Measurements from ENCODE around the gene THEMIS2.

DNA sequence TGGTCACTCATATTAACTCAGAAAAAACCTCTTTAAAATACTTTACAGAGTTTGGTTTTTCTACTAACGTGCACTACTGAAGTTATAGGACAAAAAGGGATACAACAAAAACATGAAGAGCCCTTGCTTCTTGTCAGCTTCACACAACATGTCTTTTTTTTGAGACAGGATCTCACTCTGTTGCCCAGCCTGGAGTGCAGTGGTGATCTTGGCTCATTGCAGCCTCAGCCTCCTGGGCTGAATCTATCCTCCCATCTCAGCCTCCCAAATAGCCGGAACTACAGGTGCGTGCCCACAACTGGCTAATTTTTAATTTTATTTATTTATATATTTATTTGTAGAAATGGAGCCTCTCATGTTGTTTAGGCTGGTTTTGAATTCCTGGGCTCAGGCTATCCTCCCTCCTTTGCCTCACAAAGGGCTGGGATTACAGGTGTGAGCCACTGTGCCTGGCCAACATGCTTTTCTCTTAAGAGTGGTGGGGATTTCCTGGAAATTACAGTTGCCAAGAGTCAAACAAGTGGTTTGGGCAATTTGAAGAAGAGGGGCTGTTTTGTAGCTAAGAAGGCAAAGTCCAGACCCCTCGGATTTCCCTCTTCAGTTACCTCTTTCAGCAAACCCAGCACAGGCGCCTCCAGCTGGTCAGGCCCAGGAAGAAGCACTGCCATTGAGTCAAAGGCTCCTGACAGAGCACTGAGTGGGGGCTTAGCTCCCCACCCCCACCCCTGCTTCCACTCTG, 56.0 kb downstream of the THEMIS2 start:
- TF ChIP-seq, protein P1, sequence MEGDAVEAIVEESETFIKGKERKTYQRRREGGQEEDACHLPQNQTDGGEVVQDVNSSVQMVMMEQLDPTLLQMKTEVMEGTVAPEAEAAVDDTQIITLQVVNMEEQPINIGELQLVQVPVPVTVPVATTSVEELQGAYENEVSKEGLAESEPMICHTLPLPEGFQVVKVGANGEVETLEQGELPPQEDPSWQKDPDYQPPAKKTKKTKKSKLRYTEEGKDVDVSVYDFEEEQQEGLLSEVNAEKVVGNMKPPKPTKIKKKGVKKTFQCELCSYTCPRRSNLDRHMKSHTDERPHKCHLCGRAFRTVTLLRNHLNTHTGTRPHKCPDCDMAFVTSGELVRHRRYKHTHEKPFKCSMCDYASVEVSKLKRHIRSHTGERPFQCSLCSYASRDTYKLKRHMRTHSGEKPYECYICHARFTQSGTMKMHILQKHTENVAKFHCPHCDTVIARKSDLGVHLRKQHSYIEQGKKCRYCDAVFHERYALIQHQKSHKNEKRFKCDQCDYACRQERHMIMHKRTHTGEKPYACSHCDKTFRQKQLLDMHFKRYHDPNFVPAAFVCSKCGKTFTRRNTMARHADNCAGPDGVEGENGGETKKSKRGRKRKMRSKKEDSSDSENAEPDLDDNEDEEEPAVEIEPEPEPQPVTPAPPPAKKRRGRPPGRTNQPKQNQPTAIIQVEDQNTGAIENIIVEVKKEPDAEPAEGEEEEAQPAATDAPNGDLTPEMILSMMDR (IDR thresholded peaks at IDR 0.05), result no peak
- TF ChIP-seq EP300 (IDR thresholded peaks at IDR 0.05) (no peak), POLR2AphosphoS5 (IDR thresholded peaks at IDR 0.05) (no peak), POLR2A (IDR thresholded peaks at IDR 0.05; ENCODE audit: low read depth) (no peak)

All from esophagus muscularis mucosa (tissue), 4 donors.